Left lung (tissue), 10 donors: ENCODE results near the gene EBF3. TPM values are rescaled to one million over a fixed set of nuclear protein-coding genes. Genes with fewer than 3 reads are reported as not detected.

Experiments used
- ATAC-seq: fragments of 200-7000 bp; cut with Tn5 transposase; one replicate; pipeline ENCODE4 v1.9.1; 2020; ENCODE audit warnings: moderate library complexity
- DNase-seq, 4 donors: peaks; one replicate each; pipeline ENCODE4 v3.0.0-alpha.2; 2013 to 2020
- H3K27ac ChIP-seq, 2 donors: fragments of 200-600 bp; sonication (generic) in 1 of 2; one replicate each; pipeline versions ENCODE4 v1.5.0 to v1.8.0; 2020 to 2021
- H3K27me3 ChIP-seq, 2 donors: fragments of 200-600 bp; sonication (generic) in 1 of 2; one replicate each; pipeline versions ENCODE4 v1.5.0 to v1.8.0; 2020 to 2021
- H3K36me3 ChIP-seq, 2 donors: fragments of 200-600 bp; sonication (generic) in 1 of 2; one replicate each; pipeline versions ENCODE4 v1.5.0 to v1.8.0; 2020 to 2021
- H3K4me1 ChIP-seq, 2 donors: fragments of 200-600 bp; one replicate each; pipeline ENCODE4 v1.8.0; 2021
- H3K4me3 ChIP-seq, 2 donors: fragments of 200-600 bp; sonication (generic) in 1 of 2; one replicate each; pipeline versions ENCODE4 v1.5.0 to v1.8.0; 2020 to 2021; ENCODE audit warnings: mild to moderate bottlenecking in 1 of 2
- H3K9me3 ChIP-seq, 2 donors: fragments of 200-600 bp; sonication (generic) in 1 of 2; one replicate each; pipeline versions ENCODE4 v1.5.0 to v1.8.0; 2020 to 2021
- intact Hi-C, 2 donors: fragments of 100-400 bp; cut with DNase I; formaldehyde crosslinking; loops; one replicate each; pipeline versions ENCODE4 v1.11.2 to v1.14.2; 2022
- polyA plus RNA-seq, 6 donors: library from polyadenylated mRNA; unstranded; fragments of 120-200 nt; gene quantifications; one replicate each; pipeline ENCODE4 v1.2.1, GENCODE V29; 2013; ENCODE audit not compliant: insufficient read length in 6 of 6
- total RNA-seq, 2 donors: library from RNA; stranded (reverse); fragmentation: NEBNext Ultra II Directional; extraction: Animal tissue kit (Norgen Biotek cat#: 25700); gene quantifications; one replicate each; pipeline ENCODE4 v1.2.1, GENCODE V29; 2021
- TF ChIP-seq, protein P1 (sequence below), 2 donors: fragments of 200-600 bp; sonication (generic) in 1 of 2; IDR thresholded peaks; one replicate each; pipeline versions ENCODE4 v1.5.0 to v1.8.0; 2021; ENCODE audit warnings: antibody characterized with exemption in 2 of 2
- donor health status: DM: no; HTN: yes; CAD: no.
- donor health status: DM: no; HTN: no; CAD: no.

The EBF3 gene
- total and polyA plus RNA-seq, 8 donors, result 0.10 to 2.0 (median 1.4) TPM; not detected in 1

DNA sequence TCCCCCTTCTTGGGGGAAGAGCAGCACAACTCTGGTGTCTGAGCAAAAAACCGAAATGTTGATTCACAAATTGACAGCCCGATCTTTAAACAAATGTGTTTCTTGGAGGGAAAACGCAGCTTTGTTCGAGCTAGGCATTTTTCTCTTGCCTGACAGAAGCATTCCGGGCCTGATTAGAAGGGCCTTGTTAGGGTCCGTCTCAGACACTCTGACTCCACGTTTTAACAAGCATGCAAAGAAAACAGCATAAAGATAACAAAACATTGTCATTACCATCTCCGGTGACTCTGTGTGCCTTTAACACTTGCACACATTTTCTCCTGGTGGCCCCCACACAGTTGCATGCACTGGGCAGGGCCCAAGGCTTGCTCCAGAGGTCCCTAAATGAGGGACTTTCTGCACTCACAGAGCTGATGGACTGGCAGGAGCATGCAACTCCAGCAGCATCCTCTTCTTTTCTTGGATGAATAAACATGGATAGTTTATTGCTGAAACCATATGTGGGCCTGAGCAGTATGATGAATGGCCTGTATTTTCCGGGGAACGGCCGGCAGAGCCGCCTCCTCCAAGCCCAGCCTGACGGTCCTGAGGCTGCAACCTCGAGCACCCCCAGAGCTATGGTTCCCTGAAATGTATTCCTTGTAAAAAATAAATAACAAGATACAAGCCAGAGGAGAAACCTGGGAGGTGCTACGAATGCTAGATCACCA, 50.9 kb downstream of the EBF3 start:
- peaks cover 0 to 10% of the 10 kb centered on the region in 2 donors for H3K27me3 ChIP-seq
- no peak overlapping the region for H3K4me3 ChIP-seq
- TF ChIP-seq, protein P1, sequence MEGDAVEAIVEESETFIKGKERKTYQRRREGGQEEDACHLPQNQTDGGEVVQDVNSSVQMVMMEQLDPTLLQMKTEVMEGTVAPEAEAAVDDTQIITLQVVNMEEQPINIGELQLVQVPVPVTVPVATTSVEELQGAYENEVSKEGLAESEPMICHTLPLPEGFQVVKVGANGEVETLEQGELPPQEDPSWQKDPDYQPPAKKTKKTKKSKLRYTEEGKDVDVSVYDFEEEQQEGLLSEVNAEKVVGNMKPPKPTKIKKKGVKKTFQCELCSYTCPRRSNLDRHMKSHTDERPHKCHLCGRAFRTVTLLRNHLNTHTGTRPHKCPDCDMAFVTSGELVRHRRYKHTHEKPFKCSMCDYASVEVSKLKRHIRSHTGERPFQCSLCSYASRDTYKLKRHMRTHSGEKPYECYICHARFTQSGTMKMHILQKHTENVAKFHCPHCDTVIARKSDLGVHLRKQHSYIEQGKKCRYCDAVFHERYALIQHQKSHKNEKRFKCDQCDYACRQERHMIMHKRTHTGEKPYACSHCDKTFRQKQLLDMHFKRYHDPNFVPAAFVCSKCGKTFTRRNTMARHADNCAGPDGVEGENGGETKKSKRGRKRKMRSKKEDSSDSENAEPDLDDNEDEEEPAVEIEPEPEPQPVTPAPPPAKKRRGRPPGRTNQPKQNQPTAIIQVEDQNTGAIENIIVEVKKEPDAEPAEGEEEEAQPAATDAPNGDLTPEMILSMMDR (IDR thresholded peaks at IDR 0.05), result no peak
- H3K27ac ChIP-seq, result no peak overlapping the region
- ATAC-seq (no peak), DNase-seq (peak in 1 of 4 donors; percentile 20)
- H3K9me3 ChIP-seq, result no peaks in the 10 kb centered on the region
- no peaks in the 10 kb centered on the region for H3K36me3 ChIP-seq
- intact Hi-C loops, result no loop called here
- no peaks in the 10 kb centered on the region for H3K4me1 ChIP-seq

DNA sequence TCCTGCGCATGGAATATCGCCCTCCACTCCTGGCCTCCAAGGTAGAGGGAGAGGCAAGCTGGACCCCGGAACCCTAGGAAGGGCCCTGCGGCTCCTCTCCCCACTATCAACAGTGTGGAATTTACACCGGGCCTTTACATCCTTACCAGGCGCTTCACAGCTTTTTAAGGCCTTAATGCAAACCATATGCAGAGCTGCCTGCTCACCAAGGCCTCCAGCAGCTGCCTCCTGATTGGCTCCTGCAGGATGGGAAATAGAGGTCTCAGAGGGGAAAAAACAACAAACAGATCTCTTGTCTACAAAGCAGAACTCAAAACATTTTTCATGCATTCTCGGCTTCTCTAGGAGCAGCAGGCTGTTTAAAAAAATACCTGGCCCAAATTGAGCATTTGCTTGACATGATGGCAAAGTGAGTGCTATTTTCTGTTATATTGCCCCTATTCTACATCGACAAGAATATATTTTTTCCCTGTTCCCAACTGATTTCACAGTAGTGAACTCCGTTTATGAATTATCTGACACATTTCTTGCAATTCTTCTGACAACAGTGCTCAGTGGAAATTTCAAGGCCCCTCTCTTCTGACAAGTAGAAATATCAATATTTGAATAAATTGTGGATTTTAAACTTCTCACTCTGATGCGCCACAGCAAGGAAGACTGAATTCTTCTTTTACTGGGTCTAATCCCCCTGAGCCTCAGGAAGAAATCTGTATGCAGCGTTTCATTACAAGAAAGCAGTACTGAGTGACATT, 51.7 kb downstream of the EBF3 start:
- TF ChIP-seq, protein P1 (IDR thresholded peaks at IDR 0.05), result no peak
- H3K36me3 ChIP-seq, result no peaks in the 10 kb centered on the region
- H3K27me3 ChIP-seq, result peaks cover 0 to 10% of the 10 kb centered on the region in 2 donors
- H3K4me3 ChIP-seq, result no peak overlapping the region
- intact Hi-C loops, result no loop called here
- ATAC-seq (no peak), DNase-seq (peak in 1 of 4 donors; percentile 11)
- no peaks in the 10 kb centered on the region for H3K9me3 ChIP-seq
- H3K27ac ChIP-seq, result no peak overlapping the region
- no peaks in the 10 kb centered on the region for H3K4me1 ChIP-seq

DNA sequence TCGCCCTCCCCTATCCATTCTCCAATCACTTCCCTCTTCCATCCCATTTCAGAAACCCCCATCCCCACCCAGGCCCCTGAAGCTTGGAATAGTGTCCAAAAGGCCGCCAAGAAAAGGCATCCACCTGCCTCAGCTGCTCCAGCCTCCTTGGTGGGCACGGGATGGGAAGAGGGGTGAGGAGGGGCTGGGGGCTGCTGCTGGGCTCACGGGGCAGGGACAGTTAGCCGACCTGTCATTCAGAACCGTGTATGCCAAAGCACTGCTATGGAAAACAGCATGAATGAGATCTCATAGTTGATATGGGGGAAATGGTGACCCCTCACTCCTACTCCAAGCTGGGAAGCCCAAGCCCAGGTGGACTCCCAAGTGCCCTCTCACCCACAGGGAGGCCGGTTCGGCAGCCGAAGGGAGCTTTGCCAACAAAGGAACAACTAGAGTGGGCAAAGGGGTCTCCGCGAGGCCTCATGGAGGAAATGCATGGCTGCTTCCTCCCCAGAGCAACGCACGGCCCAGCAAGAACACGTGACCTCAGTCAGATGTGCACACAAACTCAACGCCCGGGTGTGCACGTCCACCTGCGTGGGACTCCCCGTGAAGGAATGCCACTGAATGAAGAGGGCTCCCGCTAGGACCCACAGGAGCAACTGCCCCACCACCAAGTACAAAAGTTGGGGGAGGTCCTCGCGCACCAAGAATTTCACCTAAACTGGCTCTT, 52.5 kb downstream of the EBF3 start:
- ATAC-seq, result no peak
- H3K36me3 ChIP-seq, result no peaks in the 10 kb centered on the region
- no peak overlapping the region for H3K27ac ChIP-seq
- H3K9me3 ChIP-seq, result no peaks in the 10 kb centered on the region
- no peak overlapping the region for H3K4me3 ChIP-seq
- peak in 1 of 4 donors; percentile 55 for DNase-seq
- TF ChIP-seq, protein P1 (IDR thresholded peaks at IDR 0.05), result no peak
- H3K4me1 ChIP-seq, result no peaks in the 10 kb centered on the region
- H3K27me3 ChIP-seq, result peaks cover 0 to 16% of the 10 kb centered on the region in 2 donors
- intact Hi-C loops, result no loop called here

DNA sequence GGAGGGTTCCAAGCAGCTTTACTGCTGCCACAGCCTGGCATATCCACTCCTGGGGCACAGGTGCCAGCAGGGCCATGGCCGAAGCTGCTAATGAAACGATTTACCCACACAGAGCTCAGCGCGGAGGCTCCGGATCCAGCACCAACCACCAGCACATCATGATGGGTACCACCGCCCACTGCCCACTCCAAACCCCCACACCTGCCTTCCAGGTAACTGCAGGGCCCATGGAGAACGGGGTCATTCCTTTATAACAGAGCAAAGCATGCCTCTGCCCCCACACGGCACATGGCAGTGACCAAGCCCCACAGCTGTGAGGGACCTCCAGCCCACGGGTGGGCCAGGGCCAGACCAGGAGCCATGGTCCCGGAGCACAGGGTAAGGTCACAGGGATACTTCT, 53.2 kb downstream of the EBF3 start:
- TF ChIP-seq, protein P1 (IDR thresholded peaks at IDR 0.05), result no peak
- H3K27ac ChIP-seq, result no peak overlapping the region
- H3K9me3 ChIP-seq, result no peaks in the 10 kb centered on the region
- peaks cover 0 to 22% of the 10 kb centered on the region in 2 donors for H3K27me3 ChIP-seq
- H3K4me3 ChIP-seq, result no peak overlapping the region
- ATAC-seq, result no peak
- no peaks in the 10 kb centered on the region for H3K4me1 ChIP-seq
- intact Hi-C loops, result no loop called here
- peak in 1 of 4 donors; percentile 50 for DNase-seq
- H3K36me3 ChIP-seq, result no peaks in the 10 kb centered on the region
